SK-N-MC (cell line): ENCODE data around the gene MDP1.

Experiments
- EZH2 ChIP-seq: fragments of 200-600 bp; sonication (generic); IDR thresholded peaks from one replicate; pipeline ENCODE4 v1.6.1; 2017; ENCODE audit warnings: antibody characterized with exemption
- FOXP2 ChIP-seq: optimal IDR thresholded peaks from 2 replicates; pipeline ENCODE3; 2011; ENCODE audit warnings: mild to moderate bottlenecking, moderate library complexity; ENCODE audit not compliant: insufficient read depth; ENCODE audit errors: extremely low read length, control extremely low read depth
- POLR2AphosphoS5 ChIP-seq: IDR thresholded peaks from 2 replicates; pipeline ENCODE4 v1.6.1; 2012; ENCODE audit warnings: mild to moderate bottlenecking, low read depth, low read length, borderline replicate concordance

- TF ChIP-seq EZH2 (no peak), POLR2AphosphoS5 (no peak), FOXP2 (no peak)
Measured at GRCh38 chr14:24252289-24253124, 36.6 kb upstream of the MDP1 start.
